ENCODE measurements around the gene TGFBRAP1. TPM values are rescaled to one million over a fixed set of nuclear protein-coding genes. Genes with fewer than 3 reads are reported as not detected.

TGFBRAP1 gene
- total RNA-seq, 1 donor from 2014 or later = 9.8 TPM

- intact Hi-C loops (cut with DNase I) = no loop called here
- no peak for DNase-seq (ENCODE audit: low spot score)
Observed at GRCh38 chr2:105290981-105291660, 38.4 kb downstream of the TGFBRAP1 start.

- DNase-seq (ENCODE audit: low spot score) = no peak
- intact Hi-C loops (cut with DNase I) = no loop called here
Observed at GRCh38 chr2:105288133-105288532, 41.4 kb downstream of the TGFBRAP1 start.

GRCh38 chr2:105287692-105288091 is 41.8 kb downstream of the TGFBRAP1 start:
- no peak for DNase-seq (ENCODE audit: low spot score)
- intact Hi-C loops (cut with DNase I) = no loop called here

GRCh38 chr2:105283532-105283931 is 46.0 kb downstream of the TGFBRAP1 start:
- intact Hi-C loops (cut with DNase I) = no loop called here
- DNase-seq (ENCODE audit: low spot score) = no peak

- intact Hi-C loops (cut with DNase I) = no loop called here
- DNase-seq (ENCODE audit: low spot score) = no peak
Observed at GRCh38 chr2:105280281-105280680, 49.3 kb downstream of the TGFBRAP1 start.

GRCh38 chr2:105279126-105279525 is 50.4 kb downstream of the TGFBRAP1 start:
- intact Hi-C loops (cut with DNase I) = no loop called here
- DNase-seq (ENCODE audit: low spot score) = no peak

- no peak for DNase-seq (ENCODE audit: low spot score)
- intact Hi-C loops (cut with DNase I) = no loop called here
Observed at GRCh38 chr2:105278654-105279053, 50.9 kb downstream of the TGFBRAP1 start.

- no peak for DNase-seq (ENCODE audit: low spot score)
- intact Hi-C loops (cut with DNase I) = no loop called here
Observed at GRCh38 chr2:105274046-105274445, 55.5 kb downstream of the TGFBRAP1 start.

GRCh38 chr2:105272176-105272575 is 57.4 kb downstream of the TGFBRAP1 start:
- no peak for DNase-seq (ENCODE audit: low spot score)
- intact Hi-C loops (cut with DNase I) = no loop called here

GRCh38 chr2:105271393-105272045 is 58.0 kb downstream of the TGFBRAP1 start:
- no peak for DNase-seq (ENCODE audit: low spot score)

GRCh38 chr2:105269426-105269825 is 60.1 kb downstream of the TGFBRAP1 start:
- intact Hi-C loops (cut with DNase I) = no loop called here
- DNase-seq (ENCODE audit: low spot score) = no peak

More at GRCh38 chr2:105271393-105272045, 58.0 kb downstream of the TGFBRAP1 start:
- intact Hi-C loops (cut with DNase I) = no loop called here

GRCh38 chr2:105262651-105263091 is 66.9 kb downstream of the TGFBRAP1 start:
- no peak for DNase-seq (ENCODE audit: low spot score)
- intact Hi-C loops (cut with DNase I) = no loop called here

GRCh38 chr2:105261061-105261460 is 68.5 kb downstream of the TGFBRAP1 start:
- intact Hi-C loops (cut with DNase I) = no loop called here

GRCh38 chr2:105258835-105259350 is 70.6 kb downstream of the TGFBRAP1 start:
- intact Hi-C loops (cut with DNase I) = no loop called here
- no peak for DNase-seq (ENCODE audit: low spot score)

More at GRCh38 chr2:105261061-105261460, 68.5 kb downstream of the TGFBRAP1 start:
- DNase-seq (ENCODE audit: low spot score) = no peak

- intact Hi-C loops (cut with DNase I) = no loop called here
- DNase-seq (ENCODE audit: low spot score) = no peak
Observed at GRCh38 chr2:105257981-105258380, 71.6 kb downstream of the TGFBRAP1 start.

GRCh38 chr2:105256431-105257047 is 73.0 kb downstream of the TGFBRAP1 start:
- no peak for DNase-seq (ENCODE audit: low spot score)
- intact Hi-C loops (cut with DNase I) = no loop called here

- intact Hi-C loops (cut with DNase I) = no loop called here
Observed at GRCh38 chr2:105255979-105256378, 73.6 kb downstream of the TGFBRAP1 start.

GRCh38 chr2:105254531-105255210 is 74.9 kb downstream of the TGFBRAP1 start:
- intact Hi-C loops (cut with DNase I) = no loop called here
- no peak for DNase-seq (ENCODE audit: low spot score)

More at GRCh38 chr2:105255979-105256378, 73.6 kb downstream of the TGFBRAP1 start:
- DNase-seq (ENCODE audit: low spot score) = no peak

GRCh38 chr2:105252271-105252670 is 77.3 kb downstream of the TGFBRAP1 start:
- DNase-seq (ENCODE audit: low spot score) = no peak
- intact Hi-C loops (cut with DNase I) = no loop called here

All from cardiac septum (tissue), 1 donor.